ENCODE measurements around the gene FAM3D. TPM values are rescaled to one million over a fixed set of nuclear protein-coding genes. Genes with fewer than 3 reads are reported as not detected.
A peak's percentile ranks its signal among the peaks of the same experiment; 100 is the strongest.

Gene FAM3D
- polyA plus RNA-seq, 4 donors: 14.4 to 190 (median 171) TPM

DNA sequence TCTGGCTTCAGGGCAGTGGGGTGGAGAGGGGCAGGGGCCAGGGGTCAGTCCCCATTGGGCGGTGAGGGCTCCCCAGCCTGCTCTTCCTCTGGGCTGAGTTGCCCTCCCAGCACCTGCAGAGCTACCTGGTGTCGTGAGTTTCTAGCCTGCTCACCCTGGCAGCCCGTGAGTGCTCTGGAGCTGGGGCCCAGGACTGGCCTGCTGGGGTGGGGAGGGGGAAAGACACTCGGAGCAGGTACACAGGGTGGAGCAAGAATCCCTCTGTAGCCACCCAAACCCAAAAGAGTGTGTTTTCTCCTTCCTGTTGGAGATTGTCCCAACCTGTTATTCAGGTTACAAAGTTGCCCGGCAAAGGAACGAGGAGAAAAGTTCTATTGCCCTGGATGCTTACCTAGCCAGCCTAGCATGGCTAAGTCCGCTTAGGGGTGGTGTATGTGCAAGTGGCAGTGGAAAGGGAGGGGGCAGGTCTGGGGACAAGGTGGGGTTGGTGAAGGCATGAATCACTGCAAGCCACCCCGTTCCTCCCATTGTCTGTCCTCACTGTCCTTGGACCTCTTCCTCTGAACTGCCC, 8.9 kb downstream of the FAM3D start:
- H3K4me1 ChIP-seq (ENCODE audit: control insufficient read depth in 3 of 3, insufficient read depth in 2 of 3, low read depth in 1 of 3, low read length in 2 of 3): peaks cover 0 to 8% (median 5%) of the 10 kb centered on the region in 3 donors
- H3K27me3 ChIP-seq (ENCODE audit: control insufficient read depth in 3 of 3, insufficient read depth in 3 of 3, low read length in 3 of 3): no peaks in the 10 kb centered on the region
- H3K4me3 ChIP-seq (ENCODE audit: low read depth in 1 of 3, low read length in 3 of 3): no peak overlapping the region
- WGBS, 3 donors: 17 to 53% (median 29%) methylated on average over 8 of the region's 8 CpGs
- H3K9me3 ChIP-seq (ENCODE audit: control insufficient read depth in 2 of 2, insufficient read depth in 1 of 2, low read depth in 1 of 2, low read length in 1 of 2): peaks cover 0 to 2% of the 10 kb centered on the region in 2 donors
- FAIRE-seq (no peak), DNase-seq (peak; percentile 64 to 78)
- peaks cover 0 to 2% (median 0%) of the 10 kb centered on the region in 3 donors for H3K36me3 ChIP-seq (ENCODE audit: control insufficient read depth in 3 of 3, insufficient read depth in 2 of 3, low read depth in 1 of 3, low read length in 3 of 3)
- peak overlapping the region in 1 of 3 donors; percentile 40 for H3K27ac ChIP-seq (ENCODE audit: low read depth in 1 of 3, low read length in 2 of 3)

DNA sequence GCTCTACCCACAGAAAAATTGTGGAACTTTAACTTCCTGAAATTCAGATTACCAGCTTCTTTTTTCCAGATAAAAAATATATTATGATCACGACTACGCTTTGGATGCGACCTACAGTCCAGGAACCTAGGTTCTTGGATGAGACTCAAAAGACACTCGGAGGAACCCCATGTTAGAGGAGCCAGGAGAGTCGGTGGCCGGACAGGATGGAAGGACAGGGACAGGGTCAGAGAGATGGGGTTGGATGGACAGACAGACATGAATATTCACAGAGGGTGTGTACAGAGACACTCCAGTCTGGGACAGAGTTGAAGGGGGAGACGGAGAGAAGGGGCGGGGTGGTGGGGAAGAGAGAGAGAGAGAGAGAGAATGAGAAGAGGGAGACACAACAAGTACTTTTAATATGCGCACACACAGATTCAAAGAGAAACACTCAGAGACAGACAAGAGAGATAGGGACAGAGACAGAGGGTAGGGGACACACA, 9.5 kb downstream of the FAM3D start:
- Histone ChIP-seq H3K4me1 (ENCODE audit: control insufficient read depth in 3 of 3, insufficient read depth in 2 of 3, low read depth in 1 of 3, low read length in 2 of 3) (peaks cover 0 to 8% (median 5%) of the 10 kb centered on the region in 3 donors), H3K27ac (ENCODE audit: low read depth in 1 of 3, low read length in 2 of 3) (peak overlapping the region in 1 of 3 donors; percentile 40), H3K4me3 (ENCODE audit: low read depth in 1 of 3, low read length in 3 of 3) (no peak overlapping the region), H3K36me3 (ENCODE audit: control insufficient read depth in 3 of 3, insufficient read depth in 2 of 3, low read depth in 1 of 3, low read length in 3 of 3) (peaks cover 0 to 2% (median 0%) of the 10 kb centered on the region in 3 donors), H3K9me3 (ENCODE audit: control insufficient read depth in 2 of 2, insufficient read depth in 1 of 2, low read depth in 1 of 2, low read length in 1 of 2) (peaks cover 0 to 2% of the 10 kb centered on the region in 2 donors), H3K27me3 (ENCODE audit: control insufficient read depth in 3 of 3, insufficient read depth in 3 of 3, low read length in 3 of 3) (no peaks in the 10 kb centered on the region)
- DNase-seq (no peak), FAIRE-seq (no peak)
- 70 to 80% (median 70%) methylated on average over 9 of the region's 9 CpGs for WGBS, 3 donors

DNA sequence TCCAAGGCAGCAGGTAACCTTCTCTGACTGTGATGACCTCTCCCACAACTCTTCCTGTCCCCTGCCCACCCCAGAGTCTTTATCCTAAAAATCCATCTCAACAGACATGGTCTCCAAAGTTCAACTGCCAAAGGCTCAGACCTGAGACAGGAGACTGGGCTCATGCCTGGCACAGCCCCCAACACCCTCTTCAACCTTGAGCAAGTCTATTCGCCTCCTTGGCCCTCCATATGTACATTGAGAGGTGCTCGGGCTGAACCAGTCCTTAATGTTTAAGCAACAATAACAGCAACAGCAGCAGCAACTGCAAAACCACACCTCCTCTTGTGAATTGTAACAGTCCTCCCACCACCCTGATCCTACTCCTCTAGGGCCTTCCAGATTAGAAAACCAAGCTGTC, 9.9 kb downstream of the FAM3D start:
- no peaks in the 10 kb centered on the region for H3K27me3 ChIP-seq (ENCODE audit: control insufficient read depth in 3 of 3, insufficient read depth in 3 of 3, low read length in 3 of 3)
- FAIRE-seq (no peak), DNase-seq (no peak)
- H3K4me1 ChIP-seq (ENCODE audit: control insufficient read depth in 3 of 3, insufficient read depth in 2 of 3, low read depth in 1 of 3, low read length in 2 of 3): peaks cover 0 to 8% (median 5%) of the 10 kb centered on the region in 3 donors
- H3K4me3 ChIP-seq (ENCODE audit: low read depth in 1 of 3, low read length in 3 of 3): no peak overlapping the region
- WGBS, 3 donors: 56 to 83% (median 72%) methylated on average over 2 of the region's 2 CpGs
- no peak overlapping the region for H3K27ac ChIP-seq (ENCODE audit: low read depth in 1 of 3, low read length in 2 of 3)
- H3K36me3 ChIP-seq (ENCODE audit: control insufficient read depth in 3 of 3, insufficient read depth in 2 of 3, low read depth in 1 of 3, low read length in 3 of 3): no peaks in the 10 kb centered on the region
- peaks cover 0 to 2% of the 10 kb centered on the region in 2 donors for H3K9me3 ChIP-seq (ENCODE audit: control insufficient read depth in 2 of 2, insufficient read depth in 1 of 2, low read depth in 1 of 2, low read length in 1 of 2)

DNA sequence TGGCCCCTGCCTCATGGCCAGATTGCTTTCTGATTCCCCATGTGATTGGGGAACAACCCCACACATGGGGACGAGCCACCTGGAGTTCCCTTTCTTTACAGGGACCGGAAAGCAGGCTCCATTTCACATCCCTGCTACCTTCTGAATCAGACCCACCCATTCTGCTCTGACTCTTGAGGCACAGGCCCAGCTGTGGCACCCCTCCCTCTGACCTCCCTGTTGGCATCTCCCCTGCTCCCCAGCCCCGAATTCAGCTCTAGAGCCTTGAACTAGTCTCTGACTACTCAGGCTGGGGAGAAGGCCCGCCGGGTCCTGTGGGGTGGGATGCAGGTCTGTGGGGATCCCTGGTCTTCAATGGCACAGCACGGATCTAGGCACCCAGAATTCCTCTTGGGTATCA, 12.1 kb downstream of the FAM3D start:
- FAIRE-seq (no peak), DNase-seq (no peak)
- Histone ChIP-seq H3K4me3 (ENCODE audit: low read depth in 1 of 3, low read length in 3 of 3) (no peak overlapping the region), H3K27me3 (ENCODE audit: control insufficient read depth in 3 of 3, insufficient read depth in 3 of 3, low read length in 3 of 3) (no peaks in the 10 kb centered on the region), H3K4me1 (ENCODE audit: control insufficient read depth in 3 of 3, insufficient read depth in 2 of 3, low read depth in 1 of 3, low read length in 2 of 3) (peaks cover 0 to 8% (median 5%) of the 10 kb centered on the region in 3 donors), H3K27ac (ENCODE audit: low read depth in 1 of 3, low read length in 2 of 3) (no peak overlapping the region), H3K9me3 (ENCODE audit: control insufficient read depth in 2 of 2, insufficient read depth in 1 of 2, low read depth in 1 of 2, low read length in 1 of 2) (peaks cover 0 to 2% of the 10 kb centered on the region in 2 donors), H3K36me3 (ENCODE audit: control insufficient read depth in 3 of 3, insufficient read depth in 2 of 3, low read depth in 1 of 3, low read length in 3 of 3) (peaks cover 0 to 4% (median 0%) of the 10 kb centered on the region in 3 donors)
- 89 to 93% (median 89%) methylated on average over 6 of the region's 6 CpGs for WGBS, 3 donors

DNA sequence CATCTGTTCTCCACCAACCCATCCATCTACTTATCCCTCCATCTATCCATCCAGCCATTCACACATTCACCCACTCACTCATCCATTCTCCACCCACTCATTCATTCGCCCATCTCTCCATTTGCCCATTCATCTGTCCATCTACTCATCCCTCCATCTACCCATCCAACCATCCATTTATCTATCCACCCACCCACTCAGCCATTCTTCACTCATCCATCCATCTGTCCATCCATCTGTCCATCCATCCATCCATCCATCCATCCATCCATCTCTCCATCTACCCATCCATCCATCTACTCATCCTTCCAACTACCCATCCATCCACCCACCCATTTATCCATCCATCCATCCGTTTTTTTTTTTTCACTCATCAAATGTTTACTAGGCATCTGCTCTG, 13.9 kb downstream of the FAM3D start:
- no peak for FAIRE-seq
- WGBS, 3 donors: 20 to 78% (median 21%) methylated on average over 2 of the region's 2 CpGs

DNA sequence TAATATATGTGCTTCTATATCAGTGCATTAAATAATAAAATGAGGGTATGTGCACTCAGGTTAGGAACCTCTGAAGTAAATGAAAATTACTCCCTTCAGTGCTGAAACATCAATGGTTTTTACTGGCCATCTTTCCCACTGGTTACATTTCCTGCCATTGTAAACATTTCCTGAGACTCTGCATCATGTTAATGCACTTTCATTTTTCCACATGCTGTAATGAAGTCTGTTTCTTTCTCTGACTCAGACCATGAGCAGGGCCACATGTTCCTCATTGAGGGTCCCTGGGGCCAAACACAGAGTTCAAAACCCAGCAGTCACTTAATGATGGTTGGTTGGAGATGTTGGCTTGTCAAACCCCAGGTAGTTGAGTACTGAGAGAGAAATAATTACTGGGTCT, 15.3 kb downstream of the FAM3D start:
- peaks cover 0 to 1% (median 0%) of the 10 kb centered on the region in 3 donors for H3K4me1 ChIP-seq (ENCODE audit: control insufficient read depth in 3 of 3, insufficient read depth in 2 of 3, low read depth in 1 of 3, low read length in 2 of 3)
- H3K27me3 ChIP-seq (ENCODE audit: control insufficient read depth in 3 of 3, insufficient read depth in 3 of 3, low read length in 3 of 3): no peaks in the 10 kb centered on the region
- no peak overlapping the region for H3K4me3 ChIP-seq (ENCODE audit: low read depth in 1 of 3, low read length in 3 of 3)
- H3K36me3 ChIP-seq (ENCODE audit: control insufficient read depth in 3 of 3, insufficient read depth in 2 of 3, low read depth in 1 of 3, low read length in 3 of 3): peaks cover 0 to 9% (median 0%) of the 10 kb centered on the region in 3 donors
- FAIRE-seq (no peak), DNase-seq (no peak)
- H3K27ac ChIP-seq (ENCODE audit: low read depth in 1 of 3, low read length in 2 of 3): no peak overlapping the region
- H3K9me3 ChIP-seq (ENCODE audit: control insufficient read depth in 2 of 2, insufficient read depth in 1 of 2, low read depth in 1 of 2, low read length in 1 of 2): peaks cover 0 to 13% of the 10 kb centered on the region in 2 donors

More for the DNA sequence above, 13.9 kb downstream of the FAM3D start:
- Histone ChIP-seq H3K9me3 (ENCODE audit: control insufficient read depth in 2 of 2, insufficient read depth in 1 of 2, low read depth in 1 of 2, low read length in 1 of 2) (peaks cover 0 to 13% of the 10 kb centered on the region in 2 donors), H3K27ac (ENCODE audit: low read depth in 1 of 3, low read length in 2 of 3) (no peak overlapping the region), H3K4me3 (ENCODE audit: low read depth in 1 of 3, low read length in 3 of 3) (no peak overlapping the region), H3K27me3 (ENCODE audit: control insufficient read depth in 3 of 3, insufficient read depth in 3 of 3, low read length in 3 of 3) (no peaks in the 10 kb centered on the region), H3K4me1 (ENCODE audit: control insufficient read depth in 3 of 3, insufficient read depth in 2 of 3, low read depth in 1 of 3, low read length in 2 of 3) (peaks cover 0 to 5% (median 4%) of the 10 kb centered on the region in 3 donors), H3K36me3 (ENCODE audit: control insufficient read depth in 3 of 3, insufficient read depth in 2 of 3, low read depth in 1 of 3, low read length in 3 of 3) (peaks cover 0 to 9% (median 0%) of the 10 kb centered on the region in 3 donors)
- DNase-seq: no peak

DNA sequence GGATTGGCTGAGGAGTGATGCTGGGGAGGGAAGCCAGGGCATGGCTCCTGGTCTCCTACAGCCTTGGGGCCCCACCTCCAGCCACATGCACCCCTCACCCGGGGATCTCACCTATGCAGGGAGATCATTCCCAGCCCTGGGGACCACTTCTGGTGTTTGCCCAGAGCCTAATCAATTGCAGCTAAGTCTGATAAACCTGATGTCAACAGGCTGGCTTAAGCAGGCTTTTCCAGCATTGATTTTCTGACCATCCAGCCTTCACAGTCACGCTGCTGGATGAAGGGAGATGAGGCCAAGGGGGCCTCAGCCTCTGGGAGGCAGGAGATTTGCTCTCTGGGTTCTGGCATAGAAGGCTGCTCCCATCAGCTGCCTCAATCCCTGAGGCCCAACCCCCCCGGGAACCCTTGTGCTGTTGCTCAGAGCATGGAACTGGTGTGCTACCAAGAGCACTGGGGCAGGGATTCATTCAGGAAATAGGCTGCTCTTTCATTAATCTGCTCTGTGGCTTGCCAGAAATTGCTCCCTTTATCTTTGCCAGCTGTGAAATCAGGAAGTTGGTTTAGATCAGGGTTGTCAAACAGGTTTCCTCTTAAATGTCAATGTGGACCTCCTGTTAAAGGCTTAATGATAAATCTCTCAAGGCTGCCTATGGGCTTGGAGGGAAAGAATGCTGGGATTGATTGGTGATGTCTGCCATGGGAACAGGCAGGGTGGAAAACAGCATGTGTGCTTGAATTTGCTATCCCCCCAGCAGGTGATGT, 19.0 kb downstream of the FAM3D start:
- WGBS, 3 donors: 25 to 52% (median 29%) methylated on average over 3 of the region's 3 CpGs

DNA sequence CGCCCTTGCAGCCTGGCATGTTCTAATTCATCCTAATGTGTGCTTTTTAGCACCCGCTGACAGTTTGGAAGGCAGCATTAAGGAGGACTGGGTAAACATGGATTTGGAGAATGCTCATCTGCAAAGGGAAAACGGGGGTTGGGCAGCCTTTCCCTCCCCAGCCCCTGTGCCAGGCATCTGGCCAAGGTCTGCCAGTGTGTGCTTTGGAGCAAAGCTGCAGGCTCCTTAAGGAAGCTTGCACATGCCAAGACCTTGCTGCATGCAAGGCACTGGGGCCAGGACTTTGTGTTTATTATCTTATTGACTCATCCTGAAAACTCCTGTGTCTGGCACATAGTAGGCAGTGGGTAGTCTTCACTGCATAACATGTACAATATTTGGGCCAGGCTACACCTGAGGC, 20.1 kb downstream of the FAM3D start:
- DNase-seq (no peak), FAIRE-seq (no peak)
- H3K27ac ChIP-seq (ENCODE audit: low read depth in 1 of 3, low read length in 2 of 3): no peak overlapping the region
- no peaks in the 10 kb centered on the region for H3K27me3 ChIP-seq (ENCODE audit: control insufficient read depth in 3 of 3, insufficient read depth in 3 of 3, low read length in 3 of 3)
- no peaks in the 10 kb centered on the region for H3K4me1 ChIP-seq (ENCODE audit: control insufficient read depth in 3 of 3, insufficient read depth in 2 of 3, low read depth in 1 of 3, low read length in 2 of 3)
- no peak overlapping the region for H3K4me3 ChIP-seq (ENCODE audit: low read depth in 1 of 3, low read length in 3 of 3)
- peaks cover 0 to 25% of the 10 kb centered on the region in 2 donors for H3K9me3 ChIP-seq (ENCODE audit: control insufficient read depth in 2 of 2, insufficient read depth in 1 of 2, low read depth in 1 of 2, low read length in 1 of 2)
- 67 to 72% (median 67%) methylated on average over 3 of the region's 3 CpGs for WGBS, 3 donors
- peaks cover 0 to 9% (median 2%) of the 10 kb centered on the region in 3 donors for H3K36me3 ChIP-seq (ENCODE audit: control insufficient read depth in 3 of 3, insufficient read depth in 2 of 3, low read depth in 1 of 3, low read length in 3 of 3)

More for the DNA sequence above, 19.0 kb downstream of the FAM3D start:
- peaks cover 0 to 25% of the 10 kb centered on the region in 2 donors for H3K9me3 ChIP-seq (ENCODE audit: control insufficient read depth in 2 of 2, insufficient read depth in 1 of 2, low read depth in 1 of 2, low read length in 1 of 2)
- no peak overlapping the region for H3K4me3 ChIP-seq (ENCODE audit: low read depth in 1 of 3, low read length in 3 of 3)
- H3K4me1 ChIP-seq (ENCODE audit: control insufficient read depth in 3 of 3, insufficient read depth in 2 of 3, low read depth in 1 of 3, low read length in 2 of 3): no peaks in the 10 kb centered on the region
- DNase-seq (peak; percentile 51 to 87), FAIRE-seq (no peak)
- no peaks in the 10 kb centered on the region for H3K27me3 ChIP-seq (ENCODE audit: control insufficient read depth in 3 of 3, insufficient read depth in 3 of 3, low read length in 3 of 3)
- peak overlapping the region in 1 of 3 donors; percentile 55 for H3K27ac ChIP-seq (ENCODE audit: low read depth in 1 of 3, low read length in 2 of 3)
- peaks cover 0 to 9% (median 2%) of the 10 kb centered on the region in 3 donors for H3K36me3 ChIP-seq (ENCODE audit: control insufficient read depth in 3 of 3, insufficient read depth in 2 of 3, low read depth in 1 of 3, low read length in 3 of 3)
